ENCODE data around the gene AGR2. TPM values are rescaled to one million over a fixed set of nuclear protein-coding genes. Genes with fewer than 3 reads are reported as not detected.

Gene AGR2
- total RNA-seq, 1 experiment from 2014 or later, result 140 TPM

DNA sequence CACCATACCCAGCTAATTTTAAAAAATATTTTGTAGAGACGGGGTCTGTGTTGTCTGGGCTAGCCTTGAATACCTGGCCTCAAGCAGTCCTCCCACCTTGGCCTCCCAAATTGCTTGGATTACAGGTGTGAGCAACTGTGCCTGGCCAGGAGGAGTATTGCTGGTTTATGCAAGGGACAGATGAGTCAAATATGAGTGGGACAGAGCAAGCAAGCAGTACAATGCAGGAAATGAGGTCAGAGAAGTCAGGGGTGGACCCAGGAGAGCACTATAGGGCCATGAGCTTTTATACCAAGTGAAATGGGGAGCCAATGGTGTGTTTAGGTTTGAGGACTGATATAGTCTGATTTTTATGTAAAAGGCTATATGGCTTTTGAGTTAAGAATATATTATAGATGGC, 45.0 kb downstream of the AGR2 start:
- H3K4me1 ChIP-seq (ENCODE audit: insufficient read depth, low read length), result peaks cover 21% of the 10 kb centered on the region
- H3K4me2 ChIP-seq (ENCODE audit: low read length), result no peak overlapping the region
- no peaks in the 10 kb centered on the region for H3K9me3 ChIP-seq (ENCODE audit: low read length)
- peaks cover 12% of the 10 kb centered on the region; the same call in 1 of the 2 replicates for H4K20me1 ChIP-seq (ENCODE audit: low read length)
- POLR2A ChIA-PET (ENCODE audit: unreplicated experiment), result no interaction called here
- no peak overlapping the region for H3K4me3 ChIP-seq (ENCODE audit: low read length)
- H3K9ac ChIP-seq (ENCODE audit: low read length), result no peak overlapping the region
- DNase-seq, result no peak
- no peaks in the 10 kb centered on the region for H3K27me3 ChIP-seq (ENCODE audit: low read length)
- H3K9me2 ChIP-seq (replicated peaks; ENCODE audit: low read length), result no peaks in the 10 kb centered on the region
- BruUV-seq (replicated peaks), result no TSS peak
- H3F3A ChIP-seq (ENCODE audit: low read length, unreplicated experiment), result peaks cover 5% of the 10 kb centered on the region
- CTCF ChIA-PET, result no interaction called here
- intact Hi-C loops (cut with micrococcal nuclease), result loop anchor here (5.0 kb wide), 2 partner anchors 58 to 157 kb away; no protein-coding TSS in a partner anchor
- TF ChIP-seq EZH2phosphoT487 (IDR thresholded peaks at IDR 0.05; ENCODE audit: borderline replicate concordance, low read length), result no peak
- TF ChIP-seq, protein P1, sequence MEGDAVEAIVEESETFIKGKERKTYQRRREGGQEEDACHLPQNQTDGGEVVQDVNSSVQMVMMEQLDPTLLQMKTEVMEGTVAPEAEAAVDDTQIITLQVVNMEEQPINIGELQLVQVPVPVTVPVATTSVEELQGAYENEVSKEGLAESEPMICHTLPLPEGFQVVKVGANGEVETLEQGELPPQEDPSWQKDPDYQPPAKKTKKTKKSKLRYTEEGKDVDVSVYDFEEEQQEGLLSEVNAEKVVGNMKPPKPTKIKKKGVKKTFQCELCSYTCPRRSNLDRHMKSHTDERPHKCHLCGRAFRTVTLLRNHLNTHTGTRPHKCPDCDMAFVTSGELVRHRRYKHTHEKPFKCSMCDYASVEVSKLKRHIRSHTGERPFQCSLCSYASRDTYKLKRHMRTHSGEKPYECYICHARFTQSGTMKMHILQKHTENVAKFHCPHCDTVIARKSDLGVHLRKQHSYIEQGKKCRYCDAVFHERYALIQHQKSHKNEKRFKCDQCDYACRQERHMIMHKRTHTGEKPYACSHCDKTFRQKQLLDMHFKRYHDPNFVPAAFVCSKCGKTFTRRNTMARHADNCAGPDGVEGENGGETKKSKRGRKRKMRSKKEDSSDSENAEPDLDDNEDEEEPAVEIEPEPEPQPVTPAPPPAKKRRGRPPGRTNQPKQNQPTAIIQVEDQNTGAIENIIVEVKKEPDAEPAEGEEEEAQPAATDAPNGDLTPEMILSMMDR (conservative IDR thresholded peaks at IDR 0.05; ENCODE audit: low read depth, low read length), result no peak
- no peak for TF ChIP-seq EZH2 (IDR thresholded peaks at IDR 0.05; ENCODE audit: low read length, unreplicated experiment)
- H3K79me2 ChIP-seq (ENCODE audit: low read length), result peaks cover 71% of the 10 kb centered on the region
- no peak for ATAC-seq
- H3K36me3 ChIP-seq (ENCODE audit: low read depth, low read length), result no peaks in the 10 kb centered on the region
- H2AFZ ChIP-seq (ENCODE audit: low read length), result no peak overlapping the region
- H3K27ac ChIP-seq (ENCODE audit: low read length), result no peak overlapping the region

DNA sequence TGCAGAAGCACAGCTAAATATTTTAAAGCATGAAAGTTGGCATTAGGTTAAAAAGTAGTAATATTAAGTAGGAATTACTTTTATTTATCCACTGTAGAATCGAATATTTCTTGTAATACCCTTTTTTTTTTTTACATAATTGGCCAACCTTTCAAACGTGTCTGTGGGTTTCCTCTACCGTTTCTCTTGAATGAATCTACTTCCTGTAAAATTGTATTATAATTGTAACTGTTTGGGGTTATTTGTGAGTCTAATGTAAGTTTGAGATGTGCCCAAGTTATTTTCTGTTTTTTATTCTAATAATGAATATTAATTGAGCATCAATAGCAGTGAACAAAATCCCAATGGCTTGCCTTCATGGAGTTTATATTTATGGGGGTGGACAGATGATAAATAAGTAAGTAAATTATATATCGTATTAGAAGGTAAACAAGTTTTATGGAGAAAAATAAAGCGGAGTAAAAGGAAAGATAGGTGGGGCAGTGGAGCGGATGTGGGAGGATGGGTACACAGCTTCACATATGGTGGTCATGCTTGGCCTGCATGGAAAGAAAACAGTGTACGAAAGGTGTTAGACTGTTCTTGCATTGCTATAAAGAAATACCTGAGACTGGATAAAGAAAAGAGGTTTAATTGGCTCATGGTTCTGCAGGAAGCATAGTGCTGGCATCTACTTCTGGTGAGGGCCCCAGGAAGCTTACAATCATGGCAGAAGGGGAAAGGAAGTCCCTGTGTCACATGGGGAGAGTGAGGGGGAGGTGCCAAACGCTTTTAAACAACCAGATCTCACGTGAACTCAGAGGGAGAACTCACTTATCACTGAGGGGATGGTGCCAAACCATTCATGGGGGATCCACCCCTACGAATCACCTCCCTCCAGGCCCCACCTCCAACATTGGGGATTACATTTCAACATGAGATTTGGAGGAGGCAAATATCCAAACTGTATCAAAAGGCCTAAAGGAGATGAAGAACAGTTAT, 45.9 kb downstream of the AGR2 start:
- intact Hi-C loops (cut with micrococcal nuclease), result loop anchor here (5.0 kb wide), 2 partner anchors 57 to 158 kb away; no protein-coding TSS in a partner anchor
- Histone ChIP-seq H3K4me2 (ENCODE audit: low read length) (no peak overlapping the region), H3K36me3 (ENCODE audit: low read depth, low read length) (no peaks in the 10 kb centered on the region), H3K27me3 (ENCODE audit: low read length) (no peaks in the 10 kb centered on the region), H3K9ac (ENCODE audit: low read length) (no peak overlapping the region), H3K27ac (ENCODE audit: low read length) (no peak overlapping the region), H4K20me1 (ENCODE audit: low read length) (peaks cover 12% of the 10 kb centered on the region; the same call in 1 of the 2 replicates), H2AFZ (ENCODE audit: low read length) (no peak overlapping the region), H3K79me2 (ENCODE audit: low read length) (peaks cover 80% of the 10 kb centered on the region), H3K9me2 (replicated peaks; ENCODE audit: low read length) (no peaks in the 10 kb centered on the region), H3K4me1 (ENCODE audit: insufficient read depth, low read length) (peaks cover 24% of the 10 kb centered on the region), H3K9me3 (ENCODE audit: low read length) (no peaks in the 10 kb centered on the region), H3K4me3 (ENCODE audit: low read length) (no peak overlapping the region), H3F3A (ENCODE audit: low read length, unreplicated experiment) (peaks cover 6% of the 10 kb centered on the region)
- ChIA-PET CTCF (interaction anchor here (0.5 kb wide), 1 partner anchor 54 kb away, joined by 4 read pairs; no protein-coding TSS in a partner anchor), POLR2A (ENCODE audit: unreplicated experiment) (no interaction called here)
- DNase-seq (no peak), ATAC-seq (no peak)
- no TSS peak for BruUV-seq (replicated peaks)
- TF ChIP-seq EZH2phosphoT487 (IDR thresholded peaks at IDR 0.05; ENCODE audit: borderline replicate concordance, low read length) (no peak), EZH2 (IDR thresholded peaks at IDR 0.05; ENCODE audit: low read length, unreplicated experiment) (no peak)
- TF ChIP-seq, protein P1 (conservative IDR thresholded peaks at IDR 0.05; ENCODE audit: low read depth, low read length), result no peak
